Erythroblast (primary cell): ENCODE results near the gene GBP5.
"Not testable (repeated sequence)": the region's sequence is repeated elsewhere in the genome, so short reads cannot be mapped to it uniquely, and the experiment has no call there.

ENCODE experiments used
- DNase-seq, 2 experiments: peaks; one replicate each; lab custom pipeline; 2025; lab: John Stamatoyannopoulos, UW
- GATA1 ChIP-seq: IDR thresholded peaks from 2 replicates; pipeline ENCODE4 v1.6.1; 2011; ENCODE audit warnings: low read depth, mild to moderate bottlenecking, control low read depth, low read length, moderate library complexity
- POLR2A ChIP-seq: IDR thresholded peaks from 2 replicates; pipeline ENCODE4 v1.6.1; 2011; ENCODE audit warnings: mild to moderate bottlenecking, low read length

The GBP5 gene, protein sequence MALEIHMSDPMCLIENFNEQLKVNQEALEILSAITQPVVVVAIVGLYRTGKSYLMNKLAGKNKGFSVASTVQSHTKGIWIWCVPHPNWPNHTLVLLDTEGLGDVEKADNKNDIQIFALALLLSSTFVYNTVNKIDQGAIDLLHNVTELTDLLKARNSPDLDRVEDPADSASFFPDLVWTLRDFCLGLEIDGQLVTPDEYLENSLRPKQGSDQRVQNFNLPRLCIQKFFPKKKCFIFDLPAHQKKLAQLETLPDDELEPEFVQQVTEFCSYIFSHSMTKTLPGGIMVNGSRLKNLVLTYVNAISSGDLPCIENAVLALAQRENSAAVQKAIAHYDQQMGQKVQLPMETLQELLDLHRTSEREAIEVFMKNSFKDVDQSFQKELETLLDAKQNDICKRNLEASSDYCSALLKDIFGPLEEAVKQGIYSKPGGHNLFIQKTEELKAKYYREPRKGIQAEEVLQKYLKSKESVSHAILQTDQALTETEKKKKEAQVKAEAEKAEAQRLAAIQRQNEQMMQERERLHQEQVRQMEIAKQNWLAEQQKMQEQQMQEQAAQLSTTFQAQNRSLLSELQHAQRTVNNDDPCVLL

DNA sequence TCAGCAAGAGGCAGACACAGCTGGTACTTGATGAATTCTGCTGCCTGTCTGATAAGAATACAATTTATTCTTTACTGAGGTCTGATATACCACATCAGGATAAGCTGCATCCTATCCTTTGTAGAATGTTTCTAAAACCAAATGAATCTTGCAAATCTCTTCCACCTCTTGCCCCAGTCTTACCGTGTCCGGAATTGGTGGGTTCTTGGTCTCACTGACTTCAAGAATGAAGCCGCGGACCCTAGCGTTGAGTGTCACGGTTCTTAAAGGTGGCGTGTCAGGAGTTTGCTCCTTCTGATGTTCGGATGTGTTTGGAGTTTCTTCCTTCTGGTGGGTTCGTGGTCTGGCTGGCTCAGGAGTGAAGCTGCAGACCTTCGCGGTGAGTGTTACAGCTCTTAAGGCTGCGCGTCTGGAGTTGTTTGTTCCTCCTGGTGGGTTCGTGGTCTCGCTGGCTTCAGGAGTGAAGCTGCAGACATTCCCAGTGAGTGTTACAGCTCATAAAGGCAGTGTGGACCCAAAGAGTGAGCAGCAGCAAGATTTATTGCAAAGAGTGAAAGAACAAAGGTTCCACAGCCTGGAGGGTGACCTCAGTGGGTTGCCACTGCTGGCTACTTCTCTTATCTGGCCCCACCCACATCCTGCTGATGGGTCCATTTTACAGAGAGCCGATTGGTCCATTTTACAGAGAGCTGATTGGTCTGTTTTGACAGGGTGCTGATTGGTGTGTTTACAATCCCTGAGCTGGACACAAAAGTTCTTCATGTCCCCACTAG is at the start of gene GBP5:
Gene GBP5, minus strand, starts transcription at position 592 of the 773 bp plus-strand sequence. CDS start 3,305 bp downstream, outside the sequence.
- peak in 1 of 2 experiments; percentile 8 for DNase-seq

DNA sequence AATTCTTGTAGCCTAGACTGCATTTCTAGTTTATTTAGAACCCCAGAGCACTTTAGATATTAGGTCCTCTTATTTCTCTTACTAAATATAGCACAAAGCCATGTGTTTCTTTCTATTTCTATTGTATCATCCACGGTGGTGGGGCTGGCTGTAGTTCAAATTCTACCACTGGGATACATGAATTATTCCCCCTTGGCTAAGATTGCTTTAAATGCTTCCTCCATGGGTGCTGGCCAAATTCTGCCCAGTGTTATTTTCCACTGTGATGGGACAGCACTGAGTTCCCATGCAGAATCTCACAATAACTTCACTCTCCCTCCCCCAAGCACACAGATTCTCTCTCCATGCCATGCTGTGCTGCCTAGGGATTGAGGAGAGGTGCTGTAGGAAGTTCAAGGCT is 49.7 kb upstream of the GBP5 start:
- no peak for TF ChIP-seq POLR2A
- no peak for TF ChIP-seq GATA1
- DNase-seq, result no peak

DNA sequence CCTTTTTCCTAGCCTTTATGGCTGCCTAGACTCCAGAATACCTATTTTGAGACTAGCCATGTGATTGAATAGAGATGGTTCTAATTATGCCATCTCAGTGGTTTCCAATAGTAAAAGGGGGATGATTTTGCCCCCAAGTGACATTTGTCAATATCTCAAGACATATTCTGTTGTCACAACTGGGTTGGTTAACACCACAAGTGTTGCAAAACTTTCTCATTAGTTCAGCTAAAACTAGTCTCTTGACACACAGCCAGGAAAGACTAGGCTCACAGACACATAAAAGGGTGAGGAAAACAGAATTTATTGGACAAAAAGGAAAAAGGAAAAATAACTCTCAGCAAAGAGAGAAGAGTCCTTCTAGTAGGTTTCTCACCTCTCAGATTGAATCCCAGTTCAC is 39.9 kb upstream of the GBP5 start:
- TF ChIP-seq GATA1, result no peak
- no peak for TF ChIP-seq POLR2A
- DNase-seq, result no peak

DNA sequence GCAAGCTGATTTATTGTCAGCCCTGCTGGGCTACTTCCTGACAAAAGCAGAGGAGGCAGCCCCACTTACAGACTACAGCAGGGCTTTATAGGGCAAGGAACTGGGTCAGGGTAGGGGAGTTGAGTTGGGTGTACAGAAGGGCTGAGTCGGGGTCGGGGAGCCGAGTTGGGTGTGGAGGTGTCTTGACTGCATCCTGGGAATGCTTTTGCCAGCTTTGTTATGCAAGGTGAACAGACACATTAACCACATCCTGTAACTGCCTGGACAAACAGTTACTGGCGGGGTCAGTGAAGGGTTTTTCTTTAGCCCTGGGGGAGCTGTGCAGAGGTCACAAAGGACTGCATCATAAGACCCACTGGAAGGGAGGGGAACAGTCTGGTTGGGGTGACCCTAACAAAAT is 39.1 kb upstream of the GBP5 start:
- TF ChIP-seq POLR2A (no peak), GATA1 (no peak)
- no peak for DNase-seq

DNA sequence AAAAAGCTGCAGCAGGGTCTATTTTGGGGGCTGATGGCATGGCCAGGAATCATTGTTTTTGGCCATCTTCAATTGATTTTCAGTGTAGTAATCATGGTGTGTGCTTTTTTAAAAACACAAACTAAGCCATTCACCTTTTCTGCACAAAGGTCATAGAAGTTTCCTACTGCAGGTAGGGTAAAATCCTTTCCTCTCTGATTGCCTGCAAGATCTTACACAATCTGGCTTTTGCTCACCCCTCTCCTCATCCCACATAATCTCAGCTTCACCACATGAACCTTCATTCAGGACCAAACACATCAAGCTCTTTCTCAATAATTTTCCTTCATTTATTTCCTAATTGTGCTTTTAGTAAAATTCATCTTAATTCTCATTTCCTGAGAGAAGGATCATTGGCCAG is 38.3 kb upstream of the GBP5 start:
- TF ChIP-seq POLR2A, result no peak
- no peak for TF ChIP-seq GATA1
- DNase-seq, result no peak

DNA sequence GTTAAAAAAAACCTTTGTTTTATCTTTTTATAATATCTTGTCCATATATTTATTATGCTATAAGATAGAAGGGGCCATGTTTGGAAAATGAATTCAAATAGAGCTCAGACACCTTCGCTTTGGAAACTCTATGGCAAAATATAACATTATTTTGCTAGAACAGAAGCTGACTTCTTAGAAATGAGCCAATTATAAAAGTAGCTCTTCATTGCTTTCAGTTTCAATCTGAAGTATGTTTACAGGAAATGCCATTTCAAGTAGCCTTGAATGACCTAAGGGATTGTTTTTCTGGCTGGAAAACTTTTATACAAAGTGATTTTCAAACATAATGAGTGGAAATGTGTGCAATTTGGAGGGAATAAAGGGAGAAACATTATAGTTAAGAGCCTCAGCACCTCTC is 37.8 kb upstream of the GBP5 start:
- TF ChIP-seq POLR2A, result no peak
- DNase-seq, result no peak

DNA sequence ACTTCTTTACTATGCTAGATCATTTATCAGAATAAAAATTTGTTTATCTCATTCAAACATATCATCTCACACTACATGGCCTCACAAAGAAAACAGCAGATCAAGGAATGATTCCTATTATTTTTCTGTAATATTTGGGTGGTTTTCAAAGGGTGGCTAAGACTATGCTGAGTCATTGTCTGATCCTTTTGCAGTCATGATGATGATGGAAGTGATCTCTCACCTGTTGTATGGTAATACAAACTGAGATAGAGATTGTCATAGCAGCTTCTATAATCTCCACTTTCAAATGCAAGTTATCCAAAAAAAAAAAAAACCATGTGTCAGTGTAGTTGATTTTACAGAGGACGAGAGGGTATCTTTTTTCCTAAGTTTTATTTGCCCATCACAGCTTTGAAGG is 37.2 kb upstream of the GBP5 start:
- DNase-seq, result no peak
- no peak for TF ChIP-seq POLR2A
- no peak for TF ChIP-seq GATA1

DNA sequence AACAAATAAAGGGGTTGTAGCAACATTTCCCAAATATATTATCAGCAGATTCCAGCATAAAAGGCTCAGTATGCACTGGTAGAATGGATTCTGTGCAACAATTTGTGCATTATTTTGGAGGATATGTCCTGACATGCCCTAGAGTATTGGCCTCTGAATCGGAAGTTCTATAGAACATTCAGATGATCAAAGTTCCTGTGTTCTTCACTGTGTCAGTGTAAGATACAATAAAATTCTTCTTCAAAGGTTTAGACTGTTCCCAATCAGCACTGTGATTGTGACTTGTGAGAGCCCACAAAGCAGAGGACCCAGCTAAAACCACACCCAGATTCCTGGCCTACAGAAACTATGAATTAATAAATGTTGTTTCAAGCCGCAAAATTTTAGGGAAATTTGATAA is 33.6 kb upstream of the GBP5 start:
- no peak for DNase-seq
- TF ChIP-seq POLR2A, result no peak
- TF ChIP-seq GATA1, result no peak

DNA sequence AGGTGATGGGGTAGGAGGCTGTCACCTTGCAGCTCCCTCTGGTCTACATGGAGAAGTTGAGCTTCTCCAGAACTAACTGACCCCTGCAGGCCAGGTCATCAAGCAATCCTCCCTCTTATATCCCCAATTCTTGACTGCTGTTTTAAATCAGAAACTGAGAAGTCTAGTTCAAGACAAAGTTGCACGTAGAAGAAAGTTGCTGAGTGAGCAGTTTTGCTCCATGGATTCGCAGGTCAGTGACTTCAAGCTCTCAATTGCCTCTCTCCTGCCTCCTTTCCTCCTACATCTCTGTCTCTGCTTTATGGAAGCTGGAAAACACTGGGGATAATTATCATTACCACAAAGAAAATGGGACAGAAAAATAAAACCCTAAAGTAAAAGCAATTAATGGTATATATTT is 32.8 kb upstream of the GBP5 start:
- DNase-seq, result no peak
- no peak for TF ChIP-seq GATA1
- no peak for TF ChIP-seq POLR2A

DNA sequence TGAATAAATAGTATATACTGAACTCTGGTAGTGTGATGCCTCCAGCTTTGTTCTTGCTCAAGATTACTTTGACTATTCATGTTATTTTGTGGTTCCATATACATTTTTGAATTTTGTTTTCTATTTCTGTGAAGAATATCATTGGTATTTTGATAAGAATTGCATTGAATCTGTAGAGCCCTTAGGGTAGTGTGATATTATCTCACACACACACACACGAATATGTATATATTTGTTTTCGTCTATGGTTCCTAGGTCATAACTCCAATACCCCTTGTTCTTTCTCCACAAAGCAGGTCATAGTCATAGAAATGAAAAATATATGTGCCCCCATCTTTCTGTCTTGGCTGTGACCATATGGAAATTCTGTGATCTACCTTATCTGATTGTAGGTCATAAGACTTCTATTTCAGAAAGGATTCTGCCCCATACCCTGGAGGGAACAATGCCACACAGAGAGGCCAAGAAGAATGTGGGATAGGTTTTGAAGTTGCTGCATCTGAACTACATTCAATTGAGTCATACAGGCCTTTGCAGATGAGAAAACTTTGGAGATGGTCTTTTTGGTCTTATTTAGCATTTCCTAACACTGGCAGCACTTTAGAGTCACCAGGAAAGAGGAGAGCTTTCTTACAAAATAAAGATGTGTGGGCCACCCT is 32.0 kb upstream of the GBP5 start:
- no peak for DNase-seq
- TF ChIP-seq POLR2A (no peak), GATA1 (no peak)

DNA sequence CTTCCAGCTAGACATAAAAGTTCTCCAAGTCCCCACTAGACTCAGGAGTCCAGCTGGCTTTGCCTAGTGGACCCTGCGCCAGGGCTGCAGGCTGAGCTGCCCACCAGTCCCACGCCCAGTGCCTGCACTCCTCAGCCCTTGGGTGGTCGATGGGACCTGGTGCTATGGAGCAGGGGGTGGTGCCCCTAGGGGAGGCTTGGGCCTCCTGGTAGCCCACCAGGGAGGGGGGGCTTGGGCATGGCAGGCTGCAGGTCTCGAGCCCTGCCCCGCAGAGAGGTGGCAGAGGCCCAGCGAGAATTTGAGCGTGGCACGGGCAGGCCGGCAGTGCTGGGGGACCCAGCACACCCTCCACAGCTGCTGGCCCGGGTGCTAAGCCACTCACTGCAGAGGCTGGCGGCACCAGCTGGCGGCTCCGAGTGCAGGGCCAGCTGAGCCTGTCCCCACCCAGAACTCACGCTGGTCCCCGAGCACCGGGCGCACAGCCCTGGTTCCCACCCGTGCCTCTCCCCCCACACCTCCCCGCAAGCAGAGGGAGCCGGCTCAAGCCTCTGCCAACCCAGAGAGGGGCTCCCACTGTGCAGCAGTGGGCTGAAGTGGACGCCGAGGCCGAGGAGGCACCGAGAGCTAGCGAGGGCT is 30.2 kb upstream of the GBP5 start:
- TF ChIP-seq POLR2A (no peak), GATA1 (no peak)
- no peak for DNase-seq

DNA sequence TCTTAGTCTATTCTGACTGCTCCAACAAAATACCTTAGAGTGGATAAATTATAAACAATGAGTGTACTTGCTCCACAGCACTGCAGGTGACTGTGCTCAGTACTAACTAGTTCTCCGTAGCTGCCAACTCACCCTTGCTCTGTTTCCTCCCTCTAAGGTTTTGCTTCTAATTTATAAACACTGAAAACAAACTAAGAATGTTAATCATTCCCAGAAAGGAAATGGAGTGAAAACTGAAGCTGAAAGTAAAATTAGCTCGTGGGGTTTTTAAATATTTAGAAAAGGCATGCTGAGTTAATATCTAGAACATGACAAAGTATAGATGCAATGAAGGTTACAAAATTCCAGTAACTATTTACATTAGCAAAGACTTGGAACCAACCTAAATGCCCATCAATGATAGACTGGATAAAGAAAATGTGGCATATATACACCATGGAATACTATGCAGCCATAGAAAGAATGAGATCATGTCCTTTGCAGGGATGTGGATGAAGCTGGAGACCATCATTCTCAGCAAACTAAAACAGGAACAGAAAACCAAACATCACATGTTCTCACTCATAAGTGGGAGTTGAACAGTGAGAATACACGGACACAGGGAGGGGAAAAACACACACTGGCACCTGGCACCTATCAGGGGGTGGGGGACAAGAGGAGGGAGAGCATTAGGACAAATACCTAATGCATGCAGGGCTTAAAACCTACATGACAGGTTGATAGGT is 27.2 kb upstream of the GBP5 start:
- DNase-seq, result not testable (repeated sequence)

DNA sequence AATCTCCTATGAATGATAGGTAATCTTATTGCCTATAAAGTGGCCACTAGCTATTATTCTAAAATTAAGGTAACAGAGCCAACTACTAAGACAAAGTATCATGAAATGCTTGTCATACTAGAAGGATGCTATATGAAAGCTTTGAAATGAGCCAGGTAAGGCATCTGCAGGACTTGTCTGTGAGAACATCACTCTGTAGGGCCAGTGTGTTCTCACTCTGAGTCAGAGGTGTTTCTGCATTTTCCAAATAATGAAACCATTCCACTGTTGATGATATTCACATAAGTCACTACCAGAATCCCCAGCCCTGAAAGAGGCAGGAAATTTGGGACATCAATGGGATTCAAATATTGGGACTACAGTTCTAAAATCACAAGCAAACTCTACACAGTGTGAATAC is 25.8 kb upstream of the GBP5 start:
- no peak for TF ChIP-seq GATA1
- TF ChIP-seq POLR2A, result no peak
- DNase-seq, result no peak

DNA sequence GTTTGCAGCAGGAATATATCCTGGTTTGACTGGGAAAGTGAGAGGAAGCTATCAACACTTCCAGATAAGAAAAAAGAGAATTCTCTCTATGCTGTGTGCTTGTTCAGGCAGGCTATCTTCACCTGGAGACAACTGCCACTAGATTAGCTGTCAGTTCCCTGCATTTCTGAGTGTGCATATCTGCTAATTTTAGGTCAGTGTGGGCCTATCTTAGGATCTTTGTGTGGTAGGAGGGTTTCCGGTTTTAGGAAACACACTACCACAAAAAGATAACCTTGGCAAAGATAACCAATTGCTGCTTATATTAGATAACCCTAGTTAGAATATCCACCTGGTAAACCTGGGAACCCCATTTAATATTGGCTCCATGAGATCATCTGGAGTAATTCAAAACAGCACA is 22.5 kb upstream of the GBP5 start:
- DNase-seq, result peak; percentile 2 to 60
- TF ChIP-seq POLR2A, result no peak
- no peak for TF ChIP-seq GATA1
